Vagina (tissue), 2 donors: ENCODE data around the gene AGBL4.

Experiments used
- POLR2A ChIP-seq, 2 donors: fragments of 450-650 bp; IDR thresholded peaks; one replicate each; pipeline ENCODE4 v1.6.1; 2017; ENCODE audit warnings: antibody characterized with exemption in 2 of 2, mild to moderate bottlenecking in 2 of 2, moderate library complexity in 2 of 2
- TF ChIP-seq, protein P1 (sequence below), 3 experiments: fragments of 450-650 bp in 2 of 3; fragments of 200-600 bp in 1 of 3; sonication (generic) in 1 of 3; IDR thresholded peaks; one replicate each; pipeline ENCODE4 v1.5.1; 2017 to 2019; ENCODE audit warnings: antibody characterized with exemption in 3 of 3, mild to moderate bottlenecking in 2 of 3, moderate library complexity in 2 of 3

DNA sequence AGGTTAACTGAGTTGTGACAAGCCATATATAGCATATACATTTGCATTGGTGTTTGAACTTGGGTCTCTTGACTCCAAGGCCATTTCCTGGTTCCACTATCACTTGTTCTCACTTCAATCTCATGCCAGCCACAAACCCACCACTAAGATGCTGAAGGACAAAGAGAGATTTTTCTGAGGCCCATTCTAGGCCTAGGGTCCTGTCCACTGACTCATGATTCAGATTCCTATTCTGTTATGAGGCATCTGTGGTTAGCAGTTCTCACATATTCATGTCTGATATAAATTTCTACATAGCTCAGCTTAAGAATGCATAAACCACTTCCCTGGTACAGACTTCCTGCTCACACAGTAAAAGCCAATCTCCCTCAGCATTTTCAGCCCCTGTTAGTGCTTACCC, 921.0 kb downstream of the AGBL4 start:
- TF ChIP-seq POLR2A (IDR thresholded peaks at IDR 0.05) = no peak
- TF ChIP-seq, protein P1, sequence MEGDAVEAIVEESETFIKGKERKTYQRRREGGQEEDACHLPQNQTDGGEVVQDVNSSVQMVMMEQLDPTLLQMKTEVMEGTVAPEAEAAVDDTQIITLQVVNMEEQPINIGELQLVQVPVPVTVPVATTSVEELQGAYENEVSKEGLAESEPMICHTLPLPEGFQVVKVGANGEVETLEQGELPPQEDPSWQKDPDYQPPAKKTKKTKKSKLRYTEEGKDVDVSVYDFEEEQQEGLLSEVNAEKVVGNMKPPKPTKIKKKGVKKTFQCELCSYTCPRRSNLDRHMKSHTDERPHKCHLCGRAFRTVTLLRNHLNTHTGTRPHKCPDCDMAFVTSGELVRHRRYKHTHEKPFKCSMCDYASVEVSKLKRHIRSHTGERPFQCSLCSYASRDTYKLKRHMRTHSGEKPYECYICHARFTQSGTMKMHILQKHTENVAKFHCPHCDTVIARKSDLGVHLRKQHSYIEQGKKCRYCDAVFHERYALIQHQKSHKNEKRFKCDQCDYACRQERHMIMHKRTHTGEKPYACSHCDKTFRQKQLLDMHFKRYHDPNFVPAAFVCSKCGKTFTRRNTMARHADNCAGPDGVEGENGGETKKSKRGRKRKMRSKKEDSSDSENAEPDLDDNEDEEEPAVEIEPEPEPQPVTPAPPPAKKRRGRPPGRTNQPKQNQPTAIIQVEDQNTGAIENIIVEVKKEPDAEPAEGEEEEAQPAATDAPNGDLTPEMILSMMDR (IDR thresholded peaks at IDR 0.05) = no peak
